Neuronal stem cell (in vitro differentiated cells): ENCODE measurements around the gene VANGL1.
A peak's percentile ranks its signal among the peaks of the same experiment; 100 is the strongest.

Source experiments
- DNase-seq: peaks from one replicate; pipeline ENCODE4 v3.0.0-alpha.2; 2013; ENCODE audit warnings: low spot score
- H2AFZ ChIP-seq: one replicate; pipeline ENCODE4 v1.6.1; 2013; ENCODE audit warnings: mild to moderate bottlenecking, low read length, inconsistent platforms
- H2AK5ac ChIP-seq: 2 replicates; pipeline ENCODE4 v1.6.1; 2013; ENCODE audit warnings: low read depth, mild to moderate bottlenecking, inconsistent platforms, low read length, moderate library complexity, mixed read lengths
- H2BK120ac ChIP-seq: 2 replicates; pipeline ENCODE4 v1.6.1; 2013; ENCODE audit warnings: low read depth, mild to moderate bottlenecking, inconsistent platforms, low read length, moderate library complexity, mixed read lengths
- H2BK12ac ChIP-seq: one replicate; pipeline ENCODE4 v1.6.1; 2013; ENCODE audit warnings: low read length, inconsistent platforms
- H2BK15ac ChIP-seq: 2 replicates; pipeline ENCODE4 v1.6.1; 2013; ENCODE audit warnings: mild to moderate bottlenecking, low read length, inconsistent platforms, mixed read lengths
- H2BK5ac ChIP-seq: one replicate; pipeline ENCODE4 v1.6.1; 2013; ENCODE audit warnings: inconsistent platforms, mild to moderate bottlenecking, low read length, moderate library complexity
- H3K14ac ChIP-seq: one replicate; pipeline ENCODE4 v1.6.1; 2013; ENCODE audit warnings: low read length, inconsistent platforms
- H3K18ac ChIP-seq: 2 replicates; pipeline ENCODE4 v1.6.1; 2013; ENCODE audit warnings: low read length, inconsistent platforms
- H3K23ac ChIP-seq: 2 replicates; pipeline ENCODE4 v1.6.1; 2013; ENCODE audit warnings: low read depth, mild to moderate bottlenecking, mixed read lengths, low read length, inconsistent platforms; ENCODE audit not compliant: poor library complexity
- H3K27ac ChIP-seq: replicated peaks from 3 replicates; pipeline ENCODE4 v1.5.1; 2013; ENCODE audit warnings: low read length, inconsistent platforms
- H3K27me3 ChIP-seq, 3 experiments: 2 replicates each; pipeline ENCODE4 v1.6.1; 2013; ENCODE audit warnings: low read length in 3 of 3, mild to moderate bottlenecking in 2 of 3, inconsistent platforms in 1 of 3, low read depth in 1 of 3, mixed read lengths in 1 of 3, moderate library complexity in 1 of 3; ENCODE audit not compliant: control insufficient read depth in 3 of 3, insufficient read depth in 3 of 3
- H3K36me3 ChIP-seq, 2 donors: replicated peaks in 1 of 2; 2 replicates each; pipeline ENCODE4 v1.6.1; 2013; ENCODE audit warnings: low read length in 2 of 2; ENCODE audit not compliant: control insufficient read depth in 2 of 2, insufficient read depth in 2 of 2
- H3K4ac ChIP-seq: 2 replicates; pipeline ENCODE4 v1.6.1; 2013; ENCODE audit warnings: inconsistent platforms, mild to moderate bottlenecking, low read length, moderate library complexity
- H3K4me1 ChIP-seq, 2 donors: 1 replicate in 1 of 2; 2 replicates in 1 of 2; pipeline ENCODE4 v1.6.1; 2013; ENCODE audit warnings: low read length in 2 of 2, low read depth in 1 of 2; ENCODE audit not compliant: control insufficient read depth in 2 of 2, insufficient read depth in 1 of 2
- H3K4me2 ChIP-seq: one replicate; pipeline ENCODE4 v1.6.1; 2013; ENCODE audit warnings: mild to moderate bottlenecking, low read length, inconsistent platforms; ENCODE audit not compliant: insufficient read depth, poor library complexity, severe bottlenecking
- H3K4me3 ChIP-seq, 2 donors: 2 replicates each; pipeline ENCODE4 v1.5.1; 2013; ENCODE audit warnings: low read length in 2 of 2, mild to moderate bottlenecking in 2 of 2, inconsistent platforms in 1 of 2, moderate library complexity in 1 of 2
- H3K79me1 ChIP-seq: one replicate; pipeline ENCODE4 v1.6.1; 2013; ENCODE audit warnings: low read depth, mild to moderate bottlenecking, inconsistent platforms, low read length, moderate library complexity
- H3K9ac ChIP-seq: one replicate; pipeline ENCODE4 v1.6.1; 2013; ENCODE audit warnings: mild to moderate bottlenecking, low read depth, low read length, inconsistent platforms; ENCODE audit not compliant: poor library complexity
- H3K9me3 ChIP-seq, 2 donors: replicated peaks in 1 of 2; 2 replicates each; pipeline versions ENCODE3 to v1.6.1; 2013; ENCODE audit warnings: low read length in 2 of 2, mild to moderate bottlenecking in 2 of 2, inconsistent platforms in 1 of 2, low read depth in 1 of 2, mixed read lengths in 1 of 2, moderate library complexity in 1 of 2; ENCODE audit not compliant: control insufficient read depth in 2 of 2, insufficient read depth in 1 of 2
- H4K8ac ChIP-seq: one replicate; pipeline ENCODE4 v1.6.1; 2013; ENCODE audit warnings: low read depth, mild to moderate bottlenecking, inconsistent platforms, low read length, moderate library complexity
- H4K91ac ChIP-seq: one replicate; pipeline ENCODE4 v1.6.1; 2013; ENCODE audit warnings: low read length, low read depth, mild to moderate bottlenecking, inconsistent platforms; ENCODE audit not compliant: poor library complexity
- WGBS, 2 donors: extraction: QIAGEN DNeasy Blood & Tissue Kit; methylation state at CpG; one replicate each; pipeline ENCODE4 v1.1.7; 2013; ENCODE audit warnings: missing lambda C conversion rate in 2 of 2, mixed read lengths in 1 of 2; ENCODE audit not compliant: insufficient read length in 2 of 2, insufficient replicate concordance in 1 of 2; ENCODE audit errors: extremely low coverage in 2 of 2; 5-methylcytosine and 5-hydroxymethylcytosine counted together

The VANGL1 gene

DNA sequence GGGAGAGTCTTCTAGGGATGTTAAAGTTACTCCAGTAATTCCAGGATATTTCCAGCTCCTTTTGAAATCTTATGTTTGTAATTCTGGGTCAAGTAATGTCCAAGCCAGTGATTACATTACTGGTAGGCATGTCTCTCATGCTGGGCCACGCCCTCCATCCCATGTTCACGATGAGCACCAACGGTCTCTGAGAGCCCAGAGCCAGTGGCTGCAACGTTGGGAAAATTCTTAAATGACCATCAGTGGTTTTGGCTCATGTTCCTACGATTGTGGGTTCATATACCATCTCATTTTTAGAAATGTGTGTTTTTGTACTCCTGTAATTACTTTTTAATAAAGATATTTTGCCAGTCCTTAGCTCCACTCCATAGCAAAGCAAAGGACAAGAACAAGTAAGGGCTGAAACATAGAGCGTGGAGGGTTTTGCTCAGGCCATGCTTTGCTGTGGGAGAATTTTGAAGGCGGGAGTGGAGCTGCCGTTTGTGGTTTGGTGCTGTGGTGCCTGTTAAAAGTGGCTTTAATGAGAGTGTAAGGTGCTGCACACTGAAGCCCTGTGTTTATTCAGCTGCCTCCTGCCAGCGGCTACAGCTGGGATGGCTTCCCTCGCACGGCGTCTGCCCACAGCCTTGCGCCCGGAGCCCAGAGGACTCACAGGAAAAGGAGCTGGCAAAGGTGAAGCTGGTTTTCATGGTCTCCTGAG is 28.9 kb downstream of the VANGL1 start:
- no peaks in the 10 kb centered on the region for H3K27me3 ChIP-seq
- H2BK15ac ChIP-seq: no peak overlapping the region
- no peak overlapping the region for H3K9ac ChIP-seq
- H4K91ac ChIP-seq: no peak overlapping the region
- no CpG with 5 or more reads among the region's 14 CpGs for WGBS, 2 donors
- no peak overlapping the region for H3K27ac ChIP-seq
- no peak overlapping the region for H3K4ac ChIP-seq
- H3K18ac ChIP-seq: peak overlapping the region; percentile 33
- no peak overlapping the region for H2BK12ac ChIP-seq
- no peak for DNase-seq
- peaks cover 0 to 6% of the 10 kb centered on the region in 2 donors for H3K4me1 ChIP-seq
- H2BK5ac ChIP-seq: no peak overlapping the region
- H2AK5ac ChIP-seq: no peak overlapping the region
- H2AFZ ChIP-seq: no peak overlapping the region
- H3K4me2 ChIP-seq: no peak overlapping the region
- H4K8ac ChIP-seq: no peak overlapping the region
- no peaks in the 10 kb centered on the region for H3K79me1 ChIP-seq
- H3K36me3 ChIP-seq: peaks cover 0 to 3% of the 10 kb centered on the region in 2 donors
- H3K23ac ChIP-seq: no peak overlapping the region
- no peak overlapping the region for H3K14ac ChIP-seq
- H3K4me3 ChIP-seq: no peak overlapping the region
- no peak overlapping the region for H2BK120ac ChIP-seq
- H3K9me3 ChIP-seq: no peaks in the 10 kb centered on the region

DNA sequence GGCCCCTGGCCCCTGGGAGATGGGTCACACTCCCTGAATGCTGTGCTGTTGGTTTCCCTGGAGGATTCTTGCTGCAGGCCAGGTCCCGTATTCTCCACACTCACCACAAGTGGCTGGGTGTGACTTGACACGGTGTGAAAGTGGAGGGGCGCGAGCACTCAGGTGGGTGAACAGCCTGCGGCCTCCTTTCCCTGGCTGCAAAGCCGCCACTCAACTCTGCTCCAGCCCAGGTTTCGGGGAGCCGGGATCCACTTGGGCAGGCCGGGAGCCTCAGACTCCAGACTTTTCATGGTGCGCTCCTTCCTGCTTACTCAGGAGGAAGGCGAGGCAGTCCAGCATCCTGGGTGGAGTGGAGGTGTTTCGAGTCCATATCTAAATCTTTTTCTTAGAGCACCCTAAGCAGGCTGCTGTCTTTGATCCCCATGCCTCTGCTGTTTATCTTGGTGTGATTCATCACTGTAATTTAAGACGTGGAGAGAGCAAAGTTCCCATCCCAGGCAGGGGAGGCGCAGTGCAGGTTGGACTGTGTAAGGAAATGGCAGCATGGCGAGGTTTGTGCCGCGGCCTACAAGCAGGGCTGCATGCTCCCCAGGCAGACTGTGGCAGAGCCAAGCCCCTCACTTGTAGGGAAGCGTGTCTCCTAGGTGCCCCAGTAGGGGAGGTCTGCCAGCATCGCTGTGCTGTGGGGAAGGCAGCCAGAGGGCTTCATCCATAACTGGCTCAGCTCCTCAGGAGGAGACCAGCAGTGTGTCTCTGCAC is 29.6 kb downstream of the VANGL1 start:
- WGBS, 2 donors: no CpG with 5 or more reads among the region's 19 CpGs
- H3K27ac ChIP-seq: no peak overlapping the region
- H3K14ac ChIP-seq: no peak overlapping the region
- no peak for DNase-seq
- H2AFZ ChIP-seq: no peak overlapping the region
- peak overlapping the region; percentile 65 for H3K9ac ChIP-seq
- H3K18ac ChIP-seq: peak overlapping the region; percentile 33
- peak overlapping the region in 1 of 2 donors; percentile 12 for H3K4me3 ChIP-seq
- no peak overlapping the region for H3K4me2 ChIP-seq
- H3K4ac ChIP-seq: no peak overlapping the region
- no peak overlapping the region for H2BK12ac ChIP-seq
- H3K23ac ChIP-seq: peak overlapping the region; percentile 21
- H2BK15ac ChIP-seq: no peak overlapping the region
- no peak overlapping the region for H4K8ac ChIP-seq
- H3K4me1 ChIP-seq: peaks cover 0 to 6% of the 10 kb centered on the region in 2 donors
- H3K79me1 ChIP-seq: no peaks in the 10 kb centered on the region
- no peak overlapping the region for H2BK5ac ChIP-seq
- H3K27me3 ChIP-seq: no peaks in the 10 kb centered on the region
- no peaks in the 10 kb centered on the region for H3K36me3 ChIP-seq
- peak overlapping the region; percentile 45 for H4K91ac ChIP-seq
- H2AK5ac ChIP-seq: no peak overlapping the region
- no peak overlapping the region for H2BK120ac ChIP-seq
- H3K9me3 ChIP-seq: no peaks in the 10 kb centered on the region

DNA sequence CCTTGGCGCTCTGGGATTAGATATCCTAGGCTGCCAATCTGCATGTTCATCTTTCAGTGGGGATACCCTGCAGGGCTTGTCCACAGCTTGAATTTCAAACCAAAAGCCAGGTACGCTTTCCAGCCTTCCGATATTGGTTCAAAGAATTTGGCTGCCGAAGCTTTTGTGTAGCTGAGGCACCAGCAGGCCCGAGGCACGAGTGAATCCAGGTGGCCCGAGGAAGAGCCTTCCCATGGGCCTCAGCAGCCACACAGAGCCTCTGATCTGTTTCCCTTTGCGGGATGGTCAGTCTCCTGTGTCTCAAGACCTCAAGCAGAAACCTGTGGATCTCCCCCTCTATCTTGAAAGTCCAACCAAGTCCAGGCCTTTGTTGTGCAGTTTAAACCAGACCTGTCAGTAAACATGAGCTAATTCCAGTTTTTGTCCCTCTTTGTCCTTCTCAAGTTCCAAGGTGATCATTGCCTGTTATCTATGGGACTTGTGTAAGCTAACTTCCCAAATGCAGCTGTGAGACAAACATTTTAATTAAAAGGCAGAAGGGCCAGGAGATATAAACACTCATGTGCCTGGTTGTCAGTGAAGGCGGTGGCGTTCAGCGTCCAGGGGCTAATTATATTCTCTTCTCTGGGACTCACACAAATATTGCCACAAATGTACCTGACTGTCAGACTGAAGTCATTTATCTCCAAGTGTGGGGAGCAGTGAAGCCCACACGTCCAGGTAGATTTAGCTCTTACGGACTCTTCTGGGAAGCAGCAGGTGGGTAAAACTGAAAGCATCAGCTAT is 30.6 kb downstream of the VANGL1 start:
- Histone ChIP-seq H3K36me3 (no peaks in the 10 kb centered on the region), H2BK12ac (no peak overlapping the region), H3K79me1 (no peaks in the 10 kb centered on the region), H3K23ac (no peak overlapping the region), H4K8ac (no peak overlapping the region), H3K27ac (no peak overlapping the region), H3K4me3 (no peak overlapping the region), H3K9ac (no peak overlapping the region), H3K4ac (no peak overlapping the region), H2BK120ac (no peak overlapping the region), H3K4me2 (no peak overlapping the region), H3K14ac (no peak overlapping the region), H2AFZ (no peak overlapping the region), H2BK15ac (no peak overlapping the region), H3K4me1 (peaks cover 7 to 13% of the 10 kb centered on the region in 2 donors), H4K91ac (no peak overlapping the region), H2BK5ac (no peak overlapping the region), H3K9me3 (no peaks in the 10 kb centered on the region), H3K27me3 (no peaks in the 10 kb centered on the region), H2AK5ac (no peak overlapping the region), H3K18ac (no peak overlapping the region)
- DNase-seq: no peak
- no CpG with 5 or more reads among the region's 13 CpGs for WGBS, 2 donors
